Measurements from ENCODE around the gene SYS1.

Gene SYS1

GRCh38 chr20:45323731-45324130 is 39.2 kb upstream of the SYS1 start:
- Histone ChIP-seq H3K4me1 (ENCODE audit: insufficient read depth, low read length, severe bottlenecking) (peaks cover 5% of the 10 kb centered on the region), H3F3A (ENCODE audit: insufficient read depth, low read length) (no peaks in the 10 kb centered on the region), H3K27ac (ENCODE audit: low read depth, low read length, poor library complexity, severe bottlenecking) (no peak overlapping the region), H2AFZ (ENCODE audit: low read length) (no peak overlapping the region), H3K9me2 (ENCODE audit: low read depth, low read length) (no peaks in the 10 kb centered on the region), H4K20me1 (ENCODE audit: insufficient read depth, low read length) (no peaks in the 10 kb centered on the region), H3K27me3 (ENCODE audit: insufficient read depth, low read length) (no peaks in the 10 kb centered on the region), H3K4me3 (ENCODE audit: low read depth, low read length, poor library complexity, severe bottlenecking) (no peak overlapping the region), H3K4me2 (ENCODE audit: low read length) (no peak overlapping the region), H3K79me2 (ENCODE audit: insufficient read depth, low read length) (no peaks in the 10 kb centered on the region), H3K9me3 (ENCODE audit: low read length) (no peaks in the 10 kb centered on the region), H3K9ac (ENCODE audit: low read length) (no peak overlapping the region), H3K36me3 (ENCODE audit: insufficient read depth, low read length) (no peaks in the 10 kb centered on the region)
- TF ChIP-seq EZH2 (IDR thresholded peaks at IDR 0.05; ENCODE audit: borderline replicate concordance, low read length) (no peak), CTCF (IDR thresholded peaks at IDR 0.05; ENCODE audit: low read length) (no peak)

DNA sequence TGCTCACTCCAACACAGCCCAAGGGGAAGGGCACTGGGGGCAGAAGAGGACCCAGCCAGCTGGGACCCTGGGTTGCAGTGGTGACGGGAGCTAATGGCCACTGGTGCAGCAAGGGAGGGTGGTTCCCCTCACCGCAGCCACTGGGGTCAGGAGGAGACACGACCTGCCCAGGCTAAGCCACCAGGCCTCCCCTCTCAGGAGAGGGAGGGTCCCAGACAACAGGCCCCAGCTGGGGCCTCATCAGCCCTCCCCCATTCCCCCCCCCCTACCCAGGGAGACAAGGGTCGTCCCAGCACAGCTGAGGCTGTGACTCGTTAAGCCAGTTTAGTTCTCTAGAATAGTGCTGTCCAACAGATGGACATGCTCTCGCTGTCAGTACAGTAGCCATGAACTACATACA is 37.6 kb upstream of the SYS1 start:
- Histone ChIP-seq H2AFZ (ENCODE audit: low read length) (no peak overlapping the region), H3K4me2 (ENCODE audit: low read length) (no peak overlapping the region), H3F3A (ENCODE audit: insufficient read depth, low read length) (no peaks in the 10 kb centered on the region), H3K4me1 (ENCODE audit: insufficient read depth, low read length, severe bottlenecking) (peaks cover 5% of the 10 kb centered on the region), H3K79me2 (ENCODE audit: insufficient read depth, low read length) (no peaks in the 10 kb centered on the region), H3K4me3 (ENCODE audit: low read depth, low read length, poor library complexity, severe bottlenecking) (no peak overlapping the region), H3K9me2 (ENCODE audit: low read depth, low read length) (no peaks in the 10 kb centered on the region), H3K27me3 (ENCODE audit: insufficient read depth, low read length) (no peaks in the 10 kb centered on the region), H3K9ac (ENCODE audit: low read length) (no peak overlapping the region), H3K9me3 (ENCODE audit: low read length) (no peaks in the 10 kb centered on the region), H3K36me3 (ENCODE audit: insufficient read depth, low read length) (no peaks in the 10 kb centered on the region), H3K27ac (ENCODE audit: low read depth, low read length, poor library complexity, severe bottlenecking) (no peak overlapping the region), H4K20me1 (ENCODE audit: insufficient read depth, low read length) (no peaks in the 10 kb centered on the region)
- no peak for TF ChIP-seq CTCF (IDR thresholded peaks at IDR 0.05; ENCODE audit: low read length)
- TF ChIP-seq EZH2 (IDR thresholded peaks at IDR 0.05; ENCODE audit: borderline replicate concordance, low read length) = no peak

DNA sequence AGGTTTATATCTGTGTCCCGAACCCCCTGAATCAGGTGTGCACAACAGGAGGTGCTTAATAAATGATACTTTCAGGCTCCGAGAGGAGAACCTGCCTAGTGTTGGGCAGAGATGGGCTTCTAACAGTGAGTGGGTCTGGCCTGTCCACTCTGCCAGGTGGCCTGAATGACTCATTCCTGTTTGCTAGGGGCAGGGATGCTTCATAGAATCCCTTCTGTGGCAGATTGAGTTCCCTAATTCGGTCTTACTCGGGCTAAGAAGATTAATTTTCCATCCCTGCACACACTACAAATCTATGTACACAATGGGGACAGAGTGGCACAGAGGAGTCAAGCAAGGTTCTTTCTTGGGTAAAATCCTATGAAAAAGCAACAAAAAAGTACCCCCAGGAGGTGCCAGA is 34.5 kb upstream of the SYS1 start:
- TF ChIP-seq EZH2 (IDR thresholded peaks at IDR 0.05; ENCODE audit: borderline replicate concordance, low read length) (no peak), CTCF (IDR thresholded peaks at IDR 0.05; ENCODE audit: low read length) (no peak)
- H3F3A ChIP-seq (ENCODE audit: insufficient read depth, low read length) = no peaks in the 10 kb centered on the region
- H4K20me1 ChIP-seq (ENCODE audit: insufficient read depth, low read length) = no peaks in the 10 kb centered on the region
- H3K9ac ChIP-seq (ENCODE audit: low read length) = no peak overlapping the region
- no peak overlapping the region for H2AFZ ChIP-seq (ENCODE audit: low read length)
- H3K27ac ChIP-seq (ENCODE audit: low read depth, low read length, poor library complexity, severe bottlenecking) = no peak overlapping the region
- no peak overlapping the region for H3K4me3 ChIP-seq (ENCODE audit: low read depth, low read length, poor library complexity, severe bottlenecking)
- no peaks in the 10 kb centered on the region for H3K9me3 ChIP-seq (ENCODE audit: low read length)
- no peak overlapping the region for H3K4me2 ChIP-seq (ENCODE audit: low read length)
- H3K9me2 ChIP-seq (ENCODE audit: low read depth, low read length) = no peaks in the 10 kb centered on the region
- H3K4me1 ChIP-seq (ENCODE audit: insufficient read depth, low read length, severe bottlenecking) = no peaks in the 10 kb centered on the region
- no peaks in the 10 kb centered on the region for H3K36me3 ChIP-seq (ENCODE audit: insufficient read depth, low read length)
- no peaks in the 10 kb centered on the region for H3K79me2 ChIP-seq (ENCODE audit: insufficient read depth, low read length)
- no peaks in the 10 kb centered on the region for H3K27me3 ChIP-seq (ENCODE audit: insufficient read depth, low read length)

Data from OCI-LY1 (cell line).